Stimulated activated CD8-positive, alpha-beta memory T cell treated with anti-CD3 and anti-CD28 coated beads, Interleukin-4, amount 100 ng/mL, for 24 hours (primary cell): ENCODE measurements around the gene RAB4B.
A peak's percentile ranks its signal among the peaks of the same experiment; 100 is the strongest.
"Not testable (repeated sequence)": the region's sequence is repeated elsewhere in the genome, so short reads cannot be mapped to it uniquely, and the experiment has no call there.

Experiments used
- DNase-seq: peaks from one replicate; pipeline ENCODE4 v3.0.0-alpha.2; 2020; ENCODE audit warnings: low read depth

The RAB4B gene

GRCh38 chr19:40822704-40823553 is 44.9 kb downstream of the RAB4B start:
- not testable (repeated sequence) for DNase-seq

DNA sequence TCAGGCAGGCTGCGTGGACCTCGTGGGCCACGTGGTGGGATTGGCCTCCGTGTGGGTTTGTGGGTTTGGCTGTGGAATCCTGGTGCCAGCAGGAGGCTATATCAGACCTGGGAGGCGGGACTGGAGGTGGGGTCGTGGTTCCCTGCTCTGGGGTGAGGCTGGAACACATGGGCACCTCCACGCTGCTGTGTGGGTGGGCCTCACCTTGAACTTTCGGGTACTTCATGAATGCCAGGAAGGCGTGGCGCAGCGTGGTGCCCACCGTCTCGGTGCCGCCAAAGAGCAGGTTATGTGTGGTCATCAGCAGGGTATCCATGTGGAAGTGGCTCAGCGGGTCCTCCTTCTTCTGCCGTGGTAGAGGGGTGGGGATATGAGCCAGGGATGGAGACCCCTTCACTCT is 46.9 kb downstream of the RAB4B start:
- not testable (repeated sequence) for DNase-seq

- DNase-seq = not testable (repeated sequence)
These were observed 47.5 kb downstream of the RAB4B start for GRCh38 chr19:40825460-40826095.

- not testable (repeated sequence) for DNase-seq
These were observed 48.3 kb downstream of the RAB4B start for GRCh38 chr19:40826312-40826698.

DNA sequence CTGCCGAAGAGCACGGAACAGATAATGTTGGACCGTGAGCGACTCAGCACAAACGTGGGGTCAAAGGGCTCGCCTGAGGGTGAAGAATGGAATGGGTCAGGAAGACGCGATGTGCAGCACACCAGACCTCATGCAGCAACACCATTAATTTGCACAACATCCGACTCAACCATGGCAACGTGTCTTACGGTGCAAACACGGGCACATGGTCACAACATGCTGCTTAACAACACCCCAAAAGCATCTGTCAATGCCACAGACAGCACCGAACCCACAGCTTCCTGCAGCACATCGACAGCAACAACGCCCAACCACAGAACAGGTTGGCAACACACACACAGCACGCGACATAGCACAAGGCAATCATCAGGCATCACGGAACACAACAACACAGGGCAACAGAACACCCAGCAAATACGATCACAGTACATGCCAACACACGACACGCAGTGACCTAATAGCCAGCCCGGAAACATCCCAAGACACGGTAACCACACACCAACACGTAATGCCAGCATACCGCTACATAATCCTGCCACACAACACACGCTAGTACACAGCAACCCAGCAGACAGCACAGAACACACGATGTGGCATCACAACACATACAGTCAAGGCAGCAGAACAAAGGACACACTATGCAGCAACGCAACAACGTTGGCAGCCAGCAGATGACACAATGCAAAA is 48.8 kb downstream of the RAB4B start:
- not testable (repeated sequence) for DNase-seq

DNA sequence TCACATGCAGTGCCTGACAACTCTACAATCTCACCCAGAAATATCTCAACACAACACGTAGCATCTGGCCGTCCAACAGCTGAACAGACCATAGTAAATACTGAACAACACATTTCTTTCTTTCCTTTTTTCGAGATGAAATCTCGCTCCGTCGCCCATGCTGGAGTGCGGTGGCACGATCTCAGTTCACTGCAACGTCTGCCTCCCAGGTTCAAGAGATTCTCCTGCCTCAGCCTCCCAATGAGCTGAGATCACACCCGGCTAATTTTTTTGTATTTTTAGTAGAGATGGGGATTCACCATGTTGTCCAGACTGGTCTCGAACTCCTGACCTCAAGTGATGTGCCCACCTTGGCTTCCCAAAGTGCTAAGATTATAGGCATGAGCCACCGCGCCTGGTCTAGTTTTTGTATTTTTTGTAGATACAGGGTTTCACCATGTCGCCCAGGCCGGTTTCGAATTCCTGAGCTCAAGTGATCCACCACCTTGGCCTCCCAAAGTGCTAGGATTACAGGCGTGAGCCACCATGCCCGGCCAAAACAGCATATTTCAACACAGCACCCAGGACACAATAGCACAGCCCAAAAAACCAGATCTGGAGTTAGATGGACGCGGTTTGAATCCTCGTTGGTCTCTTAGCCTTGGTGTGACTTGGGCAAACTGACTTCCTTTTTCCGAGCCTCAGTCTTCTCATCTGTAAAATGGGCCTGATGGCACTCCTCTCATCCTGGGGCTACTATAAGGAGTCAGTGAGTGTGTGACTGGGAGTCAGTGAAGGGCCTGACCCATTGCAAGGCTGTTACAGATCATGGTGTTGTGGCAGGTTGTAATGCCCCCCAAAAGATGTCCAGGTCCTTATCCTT is 49.6 kb downstream of the RAB4B start:
- no peak for DNase-seq

- DNase-seq = no peak
These were observed 51.2 kb downstream of the RAB4B start for GRCh38 chr19:40829205-40829604.

GRCh38 chr19:40830741-40831140 is 52.7 kb downstream of the RAB4B start:
- DNase-seq = not testable (repeated sequence)

GRCh38 chr19:40831502-40832430 is 53.7 kb downstream of the RAB4B start:
- DNase-seq = no peak

DNA sequence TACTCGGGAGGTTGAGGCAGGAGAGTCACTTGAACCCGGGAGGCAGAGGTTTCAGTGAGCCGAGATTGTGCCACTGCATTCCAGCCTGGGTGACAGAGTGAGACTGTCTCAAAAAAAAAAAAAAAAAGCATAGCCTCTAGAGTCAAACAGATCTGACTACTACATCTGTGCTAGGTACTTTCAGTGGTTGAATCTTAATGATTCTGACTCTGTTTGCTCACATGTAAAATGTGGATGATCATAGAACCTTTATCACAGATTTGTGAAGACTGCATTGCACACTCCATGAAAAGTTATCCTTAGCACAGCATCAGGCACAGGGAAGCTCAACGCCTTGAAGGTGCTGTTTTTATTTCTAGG is 54.4 kb downstream of the RAB4B start:
- not testable (repeated sequence) for DNase-seq

GRCh38 chr19:40833728-40834533 is 55.9 kb downstream of the RAB4B start:
- DNase-seq = not testable (repeated sequence)

DNA sequence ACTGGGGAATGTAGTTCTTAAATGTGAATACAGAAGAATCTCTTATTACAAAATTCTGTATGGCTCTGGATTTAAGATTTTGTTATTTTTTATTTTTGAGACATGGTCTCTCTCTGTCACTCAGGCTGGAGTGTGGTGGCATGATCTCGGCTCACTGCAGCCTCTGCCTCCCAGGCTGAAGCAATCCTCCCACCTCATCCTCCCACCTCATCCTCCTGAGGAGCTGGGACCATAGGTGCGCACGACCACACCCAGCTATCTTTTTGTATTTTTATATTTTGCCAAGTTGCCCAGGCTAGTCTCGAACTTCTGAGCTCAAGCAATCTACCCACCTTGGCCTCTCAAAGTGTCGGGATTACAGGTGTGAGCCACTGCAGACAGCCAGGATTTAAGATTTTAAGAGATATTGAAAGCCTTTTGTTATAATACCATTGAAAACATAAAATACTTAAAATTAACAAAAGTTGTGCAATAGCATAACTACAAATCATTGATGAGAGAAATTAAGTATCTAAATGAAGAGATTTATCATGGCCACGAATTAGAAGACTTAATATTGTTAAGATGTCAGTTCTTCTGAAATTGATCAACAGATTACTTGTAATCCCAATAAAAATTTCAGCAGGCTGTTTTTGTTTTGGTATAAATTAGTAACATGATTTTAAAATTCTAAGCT is 58.8 kb downstream of the RAB4B start:
- no peak for DNase-seq

GRCh38 chr19:40838477-40838876 is 60.4 kb downstream of the RAB4B start:
- DNase-seq = not testable (repeated sequence)

- not testable (repeated sequence) for DNase-seq
These were observed 64.0 kb downstream of the RAB4B start for GRCh38 chr19:40842012-40842411.

DNA sequence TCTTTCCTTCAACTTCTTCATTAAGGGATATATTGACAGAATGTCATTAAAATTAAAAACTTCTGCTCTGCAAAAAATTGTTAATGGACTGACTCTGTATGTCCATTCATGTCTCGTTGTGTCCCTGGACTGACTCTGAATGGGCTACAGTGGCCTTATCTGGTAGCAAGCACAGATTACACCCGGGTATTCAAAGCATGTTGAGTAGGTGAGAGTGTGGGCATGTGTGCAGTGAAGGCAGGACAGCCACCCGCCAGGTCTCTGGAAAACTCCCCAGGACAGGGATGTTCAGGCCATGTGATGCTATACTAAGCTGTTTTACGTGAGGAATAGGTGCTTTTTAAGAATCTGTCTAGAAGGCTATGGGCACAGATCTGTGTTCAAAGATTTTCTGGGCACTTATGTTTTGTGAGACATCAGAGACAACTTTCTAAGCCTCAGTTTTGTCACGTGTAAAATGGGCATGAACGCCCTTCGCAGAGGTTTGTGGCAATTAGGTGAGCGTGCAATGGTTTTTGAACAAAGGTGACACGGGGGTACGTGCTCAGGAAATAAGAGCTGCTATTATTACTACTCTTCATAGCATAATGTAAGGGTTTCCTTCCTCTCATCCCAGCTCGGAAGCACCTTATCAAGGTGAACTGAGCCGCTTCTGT is 65.1 kb downstream of the RAB4B start:
- DNase-seq = not testable (repeated sequence)

DNA sequence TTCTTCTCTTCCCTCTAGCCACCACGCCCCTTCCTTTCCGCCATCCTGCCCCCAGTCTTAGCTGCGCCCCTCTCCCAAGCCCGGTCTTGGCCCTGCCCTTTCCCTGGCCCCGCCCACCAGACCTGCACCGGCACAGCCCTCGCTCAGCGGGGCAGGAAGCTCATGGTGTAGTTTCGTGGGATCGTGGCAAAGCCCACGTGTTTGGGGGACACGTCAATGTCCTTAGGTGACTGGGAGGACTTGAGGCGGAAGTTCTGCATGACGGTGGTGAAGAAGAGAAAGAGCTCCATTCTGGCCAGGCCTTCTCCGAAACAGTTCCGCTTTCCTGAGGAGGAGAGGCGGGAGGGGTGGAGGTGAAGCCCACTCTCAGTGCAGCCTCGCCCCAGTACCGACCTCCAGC is 65.6 kb downstream of the RAB4B start:
- peak; percentile 70 for DNase-seq
